Mesenteric fat pad (tissue), 1 donor: ENCODE data around the gene PPP6R1. TPM values are rescaled to one million over a fixed set of nuclear protein-coding genes. Genes with fewer than 3 reads are reported as not detected.

ENCODE experiments used
- DNase-seq: peaks from one replicate; pipeline ENCODE4 v3.0.0-alpha.2; 2020; ENCODE audit warnings: low spot score
- total RNA-seq: library from RNA; stranded (reverse); fragmentation: NEBNext Ultra II Directional; extraction: Animal tissue kit (Norgen Biotek cat#: 25700); gene quantifications from one replicate; pipeline ENCODE4 v1.2.1, GENCODE V29; 2021
- donor health status: DM: yes; HTN: yes; CAD: no.

PPP6R1 gene
- total RNA-seq, 1 donor from 2014 or later = 49.4 TPM

- no peak for DNase-seq
These were observed 858 bp upstream of the PPP6R1 start for GRCh38 chr19:55259540-55260210.

GRCh38 chr19:55258476-55258827 is 365 bp downstream of the PPP6R1 start:
- DNase-seq = no peak

GRCh38 chr19:55257461-55258420 is 1.1 kb downstream of the PPP6R1 start:
- no peak for DNase-seq

- DNase-seq = no peak
These were observed 2.0 kb downstream of the PPP6R1 start for GRCh38 chr19:55256562-55257460.

- DNase-seq = no peak
These were observed 3.0 kb downstream of the PPP6R1 start for GRCh38 chr19:55255618-55256423.

- no peak for DNase-seq
These were observed 4.2 kb downstream of the PPP6R1 start for GRCh38 chr19:55254625-55254977.

- DNase-seq = no peak
These were observed 4.8 kb downstream of the PPP6R1 start for GRCh38 chr19:55253842-55254624.

GRCh38 chr19:55252760-55253663 is 5.8 kb downstream of the PPP6R1 start:
- DNase-seq = no peak

GRCh38 chr19:55251341-55252081 is 7.3 kb downstream of the PPP6R1 start:
- DNase-seq = no peak

GRCh38 chr19:55250262-55251036 is 8.4 kb downstream of the PPP6R1 start:
- DNase-seq = no peak

GRCh38 chr19:55249841-55250240 is 9.0 kb downstream of the PPP6R1 start:
- DNase-seq = no peak

- DNase-seq = no peak
These were observed 10.1 kb downstream of the PPP6R1 start for GRCh38 chr19:55248704-55249103.

GRCh38 chr19:55248166-55248675 is 10.6 kb downstream of the PPP6R1 start:
- DNase-seq = no peak

GRCh38 chr19:55247621-55248099 is 11.2 kb downstream of the PPP6R1 start:
- no peak for DNase-seq

GRCh38 chr19:55246462-55247451 is 12.1 kb downstream of the PPP6R1 start:
- no peak for DNase-seq
